GM18505 (cell line): ENCODE data around the gene TTN.

Experiments
- ATAC-seq: cut with Tn5 transposase; IDR thresholded peaks from one replicate; pipeline ENCODE4 v1.9.1; 2021; ENCODE audit not compliant: unreplicated experiment
- POLR2A ChIP-seq: IDR thresholded peaks from 4 replicates; pipeline ENCODE4 v1.6.1; 2011; ENCODE audit warnings: borderline replicate concordance; ENCODE audit not compliant: insufficient read depth, insufficient read length; ENCODE audit errors: extremely low read depth

TTN gene

DNA sequence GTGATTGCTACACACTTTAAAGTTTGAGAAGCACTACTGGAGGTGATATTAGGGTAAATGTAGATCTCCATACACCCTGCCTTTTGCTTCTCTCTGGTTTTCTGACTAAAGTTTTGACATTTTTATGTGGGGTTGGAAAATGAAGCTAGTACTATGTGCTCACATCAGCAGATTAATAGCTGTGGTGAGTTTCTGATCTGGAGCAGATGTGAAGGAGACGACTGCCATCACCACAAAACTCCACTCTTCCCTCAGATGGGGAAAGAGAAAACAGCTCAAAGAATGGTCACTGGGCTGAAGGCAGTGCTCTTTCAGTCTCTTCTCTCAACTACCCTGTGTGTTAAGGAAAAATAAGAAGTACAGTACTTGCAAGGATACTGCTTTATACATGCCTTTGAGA lies 289.7 kb downstream of the TTN start:
- TF ChIP-seq POLR2A = no peak
- no peak for ATAC-seq

DNA sequence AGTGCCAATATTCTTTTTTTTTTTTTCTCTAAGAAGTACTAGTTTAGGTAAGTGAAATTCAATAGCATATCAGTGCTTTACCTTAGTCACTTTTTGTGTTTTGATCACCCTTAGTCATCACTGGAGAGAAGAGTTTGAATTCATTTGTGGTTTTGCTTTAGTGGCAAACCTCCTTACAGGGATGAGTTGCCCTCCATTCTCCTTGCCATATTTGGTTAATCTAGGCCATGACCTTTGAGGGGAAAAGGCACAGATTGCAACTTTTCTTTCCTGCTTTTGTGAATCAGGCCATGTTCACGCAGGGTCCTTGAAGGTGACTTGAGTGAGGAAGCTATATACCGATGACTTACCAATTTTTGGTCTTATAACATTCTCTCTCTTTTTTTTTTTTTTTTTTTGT lies 292.6 kb downstream of the TTN start:
- no peak for TF ChIP-seq POLR2A
- peak; percentile 57 for ATAC-seq

GRCh38 chr2:178513876-178514275 lies 293.3 kb downstream of the TTN start:
- no peak for ATAC-seq
- TF ChIP-seq POLR2A = no peak

GRCh38 chr2:178512484-178512883 lies 294.7 kb downstream of the TTN start:
- ATAC-seq = no peak
- no peak for TF ChIP-seq POLR2A

DNA sequence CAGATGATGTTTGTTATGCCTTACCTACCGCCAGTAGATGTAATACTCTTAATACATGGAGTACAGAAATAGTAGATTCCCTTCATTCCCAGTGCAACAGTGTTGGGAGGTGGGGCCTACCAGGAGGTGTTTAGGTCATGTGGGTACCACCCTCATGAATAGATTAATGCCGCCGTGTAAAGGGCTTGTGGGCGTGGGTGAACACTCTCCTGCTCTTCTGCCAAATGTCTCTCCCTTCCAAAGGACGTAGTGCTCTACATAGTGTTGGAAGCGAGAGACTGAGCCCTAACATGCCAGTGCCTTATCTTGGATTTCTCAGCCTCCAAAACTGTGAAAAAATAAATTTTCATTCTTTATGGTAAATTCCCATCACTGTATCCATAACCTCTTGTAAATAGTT lies 296.8 kb downstream of the TTN start:
- no peak for TF ChIP-seq POLR2A
- no peak for ATAC-seq

DNA sequence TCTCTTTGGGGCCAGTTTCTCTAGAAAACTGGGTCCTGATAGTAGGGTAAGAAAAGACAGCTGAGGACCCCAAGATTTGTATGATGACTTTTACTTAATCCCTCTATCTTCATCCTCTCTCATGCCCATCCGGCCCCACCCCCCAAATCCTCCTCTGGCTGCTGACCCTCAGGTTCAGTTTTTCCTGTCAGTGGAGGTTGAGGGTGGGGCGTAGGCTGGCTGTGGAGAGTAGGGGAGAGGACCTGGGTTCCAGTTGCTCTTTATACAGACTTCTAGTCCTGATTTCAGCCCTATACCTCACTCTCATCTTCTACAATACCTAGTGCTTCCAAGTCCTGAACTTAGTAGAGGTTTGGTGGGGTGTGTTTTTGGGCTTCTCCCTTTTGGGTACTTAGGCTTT lies 298.6 kb downstream of the TTN start:
- ATAC-seq = no peak
- no peak for TF ChIP-seq POLR2A

- ATAC-seq = no peak
- TF ChIP-seq POLR2A = no peak
Observed at GRCh38 chr2:178506949-178507348, 300.3 kb downstream of the TTN start.

GRCh38 chr2:178506524-178506923 lies 300.7 kb downstream of the TTN start:
- TF ChIP-seq POLR2A = no peak
- no peak for ATAC-seq

DNA sequence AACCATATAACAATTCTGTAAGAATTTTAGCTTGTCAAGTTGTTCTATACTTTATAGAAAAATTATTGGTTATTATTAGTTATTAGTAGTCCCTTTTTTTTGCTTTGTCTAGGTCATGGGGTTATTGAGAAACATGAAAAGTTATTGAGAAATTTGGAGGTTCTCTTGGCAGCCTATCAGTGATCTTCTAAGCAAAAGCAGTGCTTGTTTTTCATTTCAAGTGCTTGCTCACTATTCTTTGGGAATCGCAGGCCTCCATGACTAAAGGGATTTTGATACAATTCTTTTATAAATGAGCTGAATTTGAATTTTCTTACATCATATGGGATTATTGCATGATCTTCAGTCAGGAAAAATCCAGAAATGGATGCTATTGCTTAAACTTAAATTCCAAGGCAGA lies 301.1 kb downstream of the TTN start:
- no peak for ATAC-seq
- no peak for TF ChIP-seq POLR2A

- ATAC-seq = no peak
- no peak for TF ChIP-seq POLR2A
Observed at GRCh38 chr2:178502751-178503150, 304.5 kb downstream of the TTN start.

GRCh38 chr2:178499640-178500039 lies 307.6 kb downstream of the TTN start:
- no peak for TF ChIP-seq POLR2A
- no peak for ATAC-seq

- no peak for ATAC-seq
- no peak for TF ChIP-seq POLR2A
Observed at GRCh38 chr2:178498137-178498536, 309.1 kb downstream of the TTN start.

DNA sequence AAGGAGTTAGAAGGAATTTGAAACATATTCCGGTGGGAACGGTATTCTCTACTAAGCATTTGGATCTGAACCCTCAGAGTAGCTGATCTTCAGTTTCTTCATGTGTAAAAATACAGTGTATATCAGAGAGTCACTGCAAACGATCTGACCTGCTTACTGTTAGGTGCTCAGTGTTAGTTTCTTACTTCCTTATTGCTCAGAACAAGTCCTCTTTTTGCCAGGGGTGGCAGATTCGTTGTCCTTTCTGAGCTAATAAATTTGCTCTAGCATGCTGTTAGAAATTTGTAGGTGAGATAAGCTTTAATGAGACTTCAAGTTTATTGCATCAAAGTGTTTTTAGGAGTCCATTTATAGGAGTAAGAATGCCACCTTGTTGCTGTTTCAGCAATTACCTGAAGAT lies 311.2 kb downstream of the TTN start:
- no peak for ATAC-seq
- TF ChIP-seq POLR2A = no peak

DNA sequence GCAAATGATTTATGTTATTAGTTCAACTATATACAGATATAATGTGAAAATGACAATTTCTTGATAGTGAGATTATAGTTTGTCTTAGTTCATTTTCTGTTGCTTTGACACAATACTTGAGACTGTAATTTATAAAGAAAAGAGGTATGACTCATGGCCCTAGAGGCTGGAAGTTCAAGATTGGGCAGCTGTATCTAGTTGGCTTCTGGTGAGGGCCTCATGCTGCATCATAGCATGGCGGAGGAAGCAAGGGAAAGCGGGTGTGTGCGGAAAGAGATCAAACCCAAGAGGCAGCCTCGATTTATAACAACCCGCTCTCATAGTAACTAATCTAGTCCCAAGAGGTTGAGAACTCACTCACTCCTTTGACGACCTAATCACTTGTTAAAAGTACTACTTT lies 315.6 kb downstream of the TTN start:
- no peak for TF ChIP-seq POLR2A
- no peak for ATAC-seq

DNA sequence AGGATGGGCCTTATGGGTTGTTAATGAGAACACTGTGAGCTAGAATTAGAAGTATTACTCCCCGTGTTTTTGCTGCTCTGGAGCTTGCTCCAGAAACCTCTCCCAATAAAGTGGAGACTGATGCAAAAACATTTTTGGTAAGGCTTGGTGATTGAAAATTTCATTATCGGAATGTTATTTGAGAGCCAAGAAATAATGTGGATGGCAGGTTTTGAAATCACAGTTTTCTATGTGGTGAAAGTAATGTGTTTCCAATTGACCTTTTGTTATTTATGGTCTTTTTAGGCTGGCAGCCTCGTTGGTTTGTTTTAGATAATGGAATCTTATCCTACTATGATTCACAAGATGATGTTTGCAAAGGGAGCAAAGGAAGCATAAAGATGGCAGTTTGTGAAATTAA lies 321.9 kb downstream of the TTN start:
- no peak for TF ChIP-seq POLR2A
- ATAC-seq = no peak

DNA sequence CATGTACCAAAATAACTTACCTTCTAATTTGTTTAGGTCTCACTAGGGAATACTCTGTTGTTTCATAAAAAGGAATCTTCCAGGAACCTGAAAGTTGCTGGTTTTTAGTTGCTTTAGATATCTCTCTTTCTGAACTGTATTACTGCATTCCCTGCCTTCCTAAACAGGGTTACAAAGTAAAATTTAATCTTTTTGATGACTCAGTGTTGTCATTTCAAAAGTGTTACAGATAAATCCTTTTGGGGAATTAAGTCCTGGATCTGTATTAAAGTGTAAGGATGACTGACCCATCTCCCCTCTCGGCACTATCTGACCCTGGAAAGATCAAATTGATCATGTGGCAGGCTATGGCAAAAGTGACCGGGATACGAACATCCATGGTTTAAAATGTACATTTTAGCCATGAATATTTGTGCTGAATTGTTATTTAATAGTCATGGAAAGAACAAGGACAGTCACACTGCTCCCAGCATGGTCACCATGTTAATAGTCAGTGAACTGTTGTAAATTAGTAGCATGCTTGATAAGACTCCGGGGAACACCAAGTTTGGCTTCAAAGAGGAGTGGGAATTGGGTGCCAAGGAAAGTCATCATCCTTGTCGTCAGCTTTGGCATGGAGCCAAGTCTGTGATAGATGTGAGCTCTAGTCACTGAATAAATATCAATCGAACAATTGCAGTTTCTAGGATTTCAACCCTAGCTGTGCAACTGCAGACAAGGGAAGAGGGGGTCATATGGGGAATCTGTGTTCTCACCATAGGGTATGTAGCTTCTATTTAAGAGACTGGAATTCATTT lies 322.8 kb downstream of the TTN start:
- TF ChIP-seq POLR2A = no peak
- ATAC-seq = no peak

DNA sequence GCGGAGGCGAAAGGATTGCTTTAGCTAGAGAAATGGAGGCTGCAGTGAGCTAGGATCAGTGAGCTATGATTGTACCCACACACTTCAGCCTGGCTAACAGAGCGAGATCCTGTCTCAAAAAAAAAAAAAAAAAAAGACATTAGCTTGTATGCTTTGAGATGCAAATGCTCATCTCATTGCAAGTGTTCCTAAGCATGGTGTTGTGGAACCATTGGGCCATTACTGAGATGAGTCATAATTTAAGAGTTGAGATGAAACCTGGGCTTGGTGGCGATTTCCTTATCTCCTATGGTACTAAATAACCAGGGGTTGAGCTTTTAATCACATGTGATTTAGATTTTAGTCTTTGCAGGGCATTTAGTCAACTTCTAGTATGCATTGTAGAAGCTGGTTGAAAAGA lies 324.8 kb downstream of the TTN start:
- peak; percentile 26 for ATAC-seq
- no peak for TF ChIP-seq POLR2A
